CD4-positive, alpha-beta T cell treated with Interleukin-2 at 100 ng/mL for 4 hours (primary cell): ENCODE data around the gene C3orf33.
A peak's percentile ranks its signal among the peaks of the same experiment; 100 is the strongest.

Source experiments
- DNase-seq: peaks from one replicate; pipeline ENCODE4 v3.0.0-alpha.2; 2020; ENCODE audit warnings: low spot score

The C3orf33 gene

GRCh38 chr3:155785662-155786295 is 20.3 kb downstream of the C3orf33 start:
- no peak for DNase-seq

- no peak for DNase-seq
These were observed 23.6 kb downstream of the C3orf33 start for GRCh38 chr3:155782390-155782953.

GRCh38 chr3:155780291-155780690 is 25.8 kb downstream of the C3orf33 start:
- no peak for DNase-seq

GRCh38 chr3:155778462-155778861 is 27.6 kb downstream of the C3orf33 start:
- DNase-seq, result no peak

- no peak for DNase-seq
These were observed 33.3 kb downstream of the C3orf33 start for GRCh38 chr3:155772801-155773200.

GRCh38 chr3:155771126-155771525 is 35.0 kb downstream of the C3orf33 start:
- DNase-seq, result no peak

GRCh38 chr3:155766206-155766605 is 39.9 kb downstream of the C3orf33 start:
- no peak for DNase-seq

GRCh38 chr3:155763870-155764463 is 42.1 kb downstream of the C3orf33 start:
- DNase-seq, result no peak

GRCh38 chr3:155760653-155761052 is 45.4 kb downstream of the C3orf33 start:
- DNase-seq, result no peak

GRCh38 chr3:155757577-155757976 is 48.5 kb downstream of the C3orf33 start:
- DNase-seq, result no peak

- DNase-seq, result peak; percentile 27
These were observed 52.9 kb downstream of the C3orf33 start for GRCh38 chr3:155753038-155753639.

- DNase-seq, result no peak
These were observed 57.3 kb downstream of the C3orf33 start for GRCh38 chr3:155748611-155749365.

GRCh38 chr3:155747946-155748290 is 58.2 kb downstream of the C3orf33 start:
- no peak for DNase-seq

- no peak for DNase-seq
These were observed 58.7 kb downstream of the C3orf33 start for GRCh38 chr3:155747286-155747945.

GRCh38 chr3:155746703-155747102 is 59.4 kb downstream of the C3orf33 start:
- DNase-seq, result no peak

- DNase-seq, result no peak
These were observed 60.1 kb downstream of the C3orf33 start for GRCh38 chr3:155745795-155746550.

- DNase-seq, result peak; percentile 27
These were observed 61.3 kb downstream of the C3orf33 start, which contains the start of gene PLCH1 for GRCh38 chr3:155744626-155745324. TSS of gene PLCH1 (minus strand) at chr3:155745071. CDS start at chr3:155704224, 40,847 bp downstream.

GRCh38 chr3:155744010-155744625 is 62.0 kb downstream of the C3orf33 start:
- peak; percentile 33 for DNase-seq

- DNase-seq, result no peak
These were observed 62.5 kb downstream of the C3orf33 start for GRCh38 chr3:155743606-155744005.

- no peak for DNase-seq
These were observed 63.6 kb downstream of the C3orf33 start for GRCh38 chr3:155742349-155742965.
